GM21737 (cell line): ENCODE measurements around the gene TFF3.

Source experiments
- ATAC-seq: cut with Tn5 transposase; IDR thresholded peaks from one replicate; pipeline ENCODE4 v1.9.1; 2021; ENCODE audit warnings: mild to moderate bottlenecking, moderate library complexity; ENCODE audit not compliant: unreplicated experiment

Gene TFF3

DNA sequence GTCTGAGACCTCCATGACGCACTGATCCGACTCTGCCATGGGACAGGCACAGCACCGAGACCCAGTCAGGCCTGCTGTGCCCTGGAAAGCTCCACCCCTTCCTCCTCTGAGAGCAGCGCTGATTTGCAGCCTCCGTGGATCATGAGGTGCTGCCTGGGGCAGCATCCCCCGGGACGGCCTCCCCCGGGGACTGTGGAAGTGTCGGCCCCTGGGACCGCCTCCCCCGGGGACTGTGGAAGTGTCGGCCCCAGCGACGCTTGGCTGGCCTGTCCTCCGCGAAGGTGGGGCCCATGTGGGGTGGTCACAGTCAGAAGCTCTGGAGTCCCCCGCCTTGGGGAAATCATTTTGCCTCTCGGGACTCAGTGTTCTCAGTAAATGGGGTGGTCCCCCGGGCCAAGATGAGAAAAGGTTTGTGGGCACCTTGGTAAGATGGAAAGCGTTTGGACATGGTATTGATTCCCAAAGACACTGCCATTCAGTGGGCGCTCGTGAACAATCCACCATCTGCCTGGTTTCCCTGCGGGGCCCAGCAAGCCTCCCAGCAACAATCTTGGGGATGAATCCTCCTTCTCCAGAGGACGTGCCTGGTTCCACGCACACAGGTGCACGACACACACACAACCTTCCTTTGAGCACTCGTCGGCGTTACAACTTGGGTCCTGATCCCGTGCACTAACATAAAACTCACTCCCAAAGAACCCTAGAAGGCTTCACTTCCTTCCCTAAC is 32.6 kb upstream of the TFF3 start:
- no peak for ATAC-seq

GRCh38 chr21:42346866-42347600 is 31.8 kb upstream of the TFF3 start:
- ATAC-seq, result no peak

DNA sequence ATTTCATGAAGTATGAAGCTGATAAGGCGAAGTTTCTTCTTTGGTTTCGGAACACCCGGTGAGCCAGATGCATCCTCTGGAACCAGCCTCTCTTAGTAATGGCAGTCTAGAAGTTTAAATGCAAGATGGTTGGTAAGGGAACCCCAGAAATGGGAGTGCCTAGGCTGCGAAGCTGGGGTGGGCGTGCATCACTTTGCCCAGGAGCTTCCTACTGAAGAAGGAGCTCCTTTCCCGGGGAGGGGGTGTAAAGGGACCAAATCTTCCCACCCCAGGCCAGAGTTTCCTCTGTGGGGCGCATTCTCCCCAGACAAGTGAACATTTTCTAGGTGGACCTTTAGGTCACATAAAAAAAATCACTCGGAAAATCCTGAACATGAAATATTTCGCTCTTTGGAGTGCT is 31.2 kb upstream of the TFF3 start:
- no peak for ATAC-seq

GRCh38 chr21:42344631-42345030 is 29.4 kb upstream of the TFF3 start:
- no peak for ATAC-seq

- no peak for ATAC-seq
Measured at GRCh38 chr21:42343963-42344510, 28.8 kb upstream of the TFF3 start.

- ATAC-seq, result no peak
Measured at GRCh38 chr21:42343556-42343955, 28.3 kb upstream of the TFF3 start.

DNA sequence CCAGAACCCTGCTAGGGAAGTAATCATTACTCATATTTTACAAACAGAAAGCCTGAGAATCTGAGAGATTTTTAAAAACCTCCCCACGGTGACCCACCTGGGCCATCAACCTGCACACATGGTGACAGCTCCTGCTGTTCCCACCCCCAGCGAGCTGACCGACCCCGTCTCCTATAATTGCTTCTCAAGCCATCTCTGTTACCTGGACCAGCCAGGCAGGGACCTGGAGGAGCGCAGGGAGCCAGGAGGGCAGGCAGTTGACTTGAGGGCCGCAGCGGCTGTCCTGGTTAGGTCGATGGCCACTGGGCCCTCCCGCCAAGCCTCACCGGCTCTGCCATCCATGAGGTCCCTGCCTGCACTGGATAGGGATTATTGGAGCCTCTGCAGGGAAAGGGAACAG is 27.9 kb upstream of the TFF3 start:
- ATAC-seq, result no peak

- ATAC-seq, result no peak
Measured at GRCh38 chr21:42341776-42342542, 26.8 kb upstream of the TFF3 start.

GRCh38 chr21:42340187-42341050 is 25.2 kb upstream of the TFF3 start:
- ATAC-seq, result no peak

GRCh38 chr21:42338729-42339715 is 23.8 kb upstream of the TFF3 start:
- no peak for ATAC-seq

DNA sequence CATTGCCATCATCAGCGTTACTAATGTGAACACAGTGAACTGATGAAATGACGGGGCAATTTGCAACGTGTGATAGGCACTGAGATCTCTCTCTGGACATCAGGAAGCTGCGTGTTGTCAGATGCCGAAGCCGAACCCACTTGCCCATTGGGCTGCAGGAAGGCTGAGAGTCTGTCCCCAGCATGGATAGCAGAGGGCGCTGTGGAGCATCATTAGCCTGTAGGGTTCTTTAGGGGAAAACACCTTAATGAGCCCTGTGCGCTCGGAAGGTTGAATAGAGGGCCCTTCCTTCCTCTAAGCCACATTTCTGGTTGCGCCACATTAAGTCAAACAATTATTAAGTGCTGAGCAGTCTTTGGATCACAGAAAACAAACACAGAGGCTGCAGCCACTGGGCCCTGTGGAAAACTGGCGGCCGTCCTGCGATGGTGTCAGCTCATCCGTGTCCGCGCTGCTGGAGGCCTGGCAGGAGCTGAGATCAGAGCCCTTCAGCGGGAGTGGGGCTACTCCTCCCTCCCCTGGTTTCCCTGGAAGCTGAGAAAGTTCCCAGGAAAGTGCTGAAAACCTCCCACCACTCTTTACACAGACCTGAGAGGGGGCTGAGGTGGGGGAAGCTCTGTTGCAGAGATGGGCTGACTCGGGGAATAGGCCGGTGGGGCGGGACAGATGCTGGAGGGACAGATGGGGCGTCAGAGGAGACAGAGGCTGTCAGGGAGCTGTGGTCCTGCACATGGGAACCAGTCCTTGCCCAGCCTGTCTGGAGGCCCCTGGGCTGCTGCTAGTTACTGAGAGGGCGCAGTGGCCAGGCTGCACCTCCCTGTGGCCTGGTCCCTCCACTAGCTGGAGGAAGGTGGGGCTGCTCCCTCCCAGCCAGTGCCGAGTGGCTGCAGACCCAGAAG is 22.9 kb upstream of the TFF3 start:
- no peak for ATAC-seq

DNA sequence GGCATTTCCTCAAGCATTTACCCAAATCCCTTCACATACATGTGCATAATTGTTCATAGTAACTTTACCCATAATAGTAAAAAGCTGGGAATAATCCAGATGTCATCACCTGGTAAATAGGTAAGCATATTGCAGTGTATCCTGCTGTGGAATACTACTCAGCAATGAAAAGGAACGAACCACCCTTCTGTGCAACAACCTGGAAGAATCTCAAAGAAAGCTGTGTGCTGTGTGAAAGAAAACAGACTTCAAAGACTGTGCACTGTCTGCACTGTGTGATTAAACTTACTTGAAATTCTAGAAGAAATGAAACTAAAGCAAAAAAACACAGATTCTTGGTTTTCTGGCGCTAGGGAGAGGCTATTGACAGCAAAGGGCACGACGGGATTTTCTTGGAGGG is 22.1 kb upstream of the TFF3 start:
- no peak for ATAC-seq

DNA sequence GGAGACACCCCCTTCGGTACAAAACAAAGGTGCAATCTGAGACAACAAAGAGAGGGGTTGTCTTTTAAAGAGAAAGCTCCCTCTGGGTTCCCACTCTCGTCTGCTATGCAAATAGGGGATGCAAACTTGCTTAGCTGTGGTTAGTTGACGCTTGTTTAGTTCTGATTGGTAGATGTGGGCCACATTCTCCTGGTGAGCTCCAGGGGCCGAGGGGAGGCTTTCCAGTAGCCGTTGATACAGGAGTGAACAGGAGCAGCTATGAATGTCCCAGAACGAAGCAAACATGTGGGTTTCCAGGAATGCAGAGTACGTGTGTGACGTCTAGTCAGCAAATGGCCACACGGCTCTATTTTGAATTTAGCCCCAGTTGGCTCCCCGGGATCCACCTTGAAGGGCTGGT is 20.8 kb upstream of the TFF3 start:
- ATAC-seq, result no peak

GRCh38 chr21:42332557-42333317 is 17.5 kb upstream of the TFF3 start:
- no peak for ATAC-seq

- no peak for ATAC-seq
Measured at GRCh38 chr21:42331660-42332059, 16.5 kb upstream of the TFF3 start.

- no peak for ATAC-seq
Measured at GRCh38 chr21:42330380-42331371, 15.5 kb upstream of the TFF3 start.
